ENCODE results near the gene CBLC.

DNA sequence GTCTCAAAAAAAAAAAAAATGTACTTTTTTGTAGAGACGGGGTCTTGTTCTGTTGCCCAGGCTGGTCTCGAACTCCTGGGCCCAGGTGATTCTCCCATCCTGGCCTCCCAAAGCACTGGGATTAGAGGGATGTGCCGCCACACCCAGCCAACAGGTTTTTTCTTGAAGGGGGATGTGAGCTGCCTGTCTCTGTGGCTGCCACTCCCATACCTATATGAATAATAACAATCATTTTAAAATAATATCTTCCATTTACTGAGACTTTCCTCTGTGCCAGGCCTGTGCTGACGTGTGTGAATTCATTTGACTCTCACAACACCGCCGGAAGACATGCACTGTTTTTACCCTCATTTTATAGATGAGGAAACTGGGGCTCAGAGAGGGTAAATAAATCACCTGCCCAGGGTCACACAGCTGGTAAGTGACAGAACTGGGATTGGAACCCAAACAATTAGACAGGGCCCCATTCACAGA is 36.4 kb upstream of the CBLC start:
- TF ChIP-seq JUND (IDR thresholded peaks at IDR 0.05) (no peak), EP300 (IDR thresholded peaks at IDR 0.05; ENCODE audit: borderline replicate concordance in 1 of 2, low read depth in 1 of 2, low read length in 1 of 2) (no peak), RAD21 (IDR thresholded peaks at IDR 0.05; ENCODE audit: low read length) (no peak), CHD2 (IDR thresholded peaks at IDR 0.05; ENCODE audit: low read length, partially characterized antibody) (no peak)
- TF ChIP-seq, protein P1, sequence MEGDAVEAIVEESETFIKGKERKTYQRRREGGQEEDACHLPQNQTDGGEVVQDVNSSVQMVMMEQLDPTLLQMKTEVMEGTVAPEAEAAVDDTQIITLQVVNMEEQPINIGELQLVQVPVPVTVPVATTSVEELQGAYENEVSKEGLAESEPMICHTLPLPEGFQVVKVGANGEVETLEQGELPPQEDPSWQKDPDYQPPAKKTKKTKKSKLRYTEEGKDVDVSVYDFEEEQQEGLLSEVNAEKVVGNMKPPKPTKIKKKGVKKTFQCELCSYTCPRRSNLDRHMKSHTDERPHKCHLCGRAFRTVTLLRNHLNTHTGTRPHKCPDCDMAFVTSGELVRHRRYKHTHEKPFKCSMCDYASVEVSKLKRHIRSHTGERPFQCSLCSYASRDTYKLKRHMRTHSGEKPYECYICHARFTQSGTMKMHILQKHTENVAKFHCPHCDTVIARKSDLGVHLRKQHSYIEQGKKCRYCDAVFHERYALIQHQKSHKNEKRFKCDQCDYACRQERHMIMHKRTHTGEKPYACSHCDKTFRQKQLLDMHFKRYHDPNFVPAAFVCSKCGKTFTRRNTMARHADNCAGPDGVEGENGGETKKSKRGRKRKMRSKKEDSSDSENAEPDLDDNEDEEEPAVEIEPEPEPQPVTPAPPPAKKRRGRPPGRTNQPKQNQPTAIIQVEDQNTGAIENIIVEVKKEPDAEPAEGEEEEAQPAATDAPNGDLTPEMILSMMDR (IDR thresholded peaks at IDR 0.05): no peak
- TF ChIP-seq, protein P2, sequence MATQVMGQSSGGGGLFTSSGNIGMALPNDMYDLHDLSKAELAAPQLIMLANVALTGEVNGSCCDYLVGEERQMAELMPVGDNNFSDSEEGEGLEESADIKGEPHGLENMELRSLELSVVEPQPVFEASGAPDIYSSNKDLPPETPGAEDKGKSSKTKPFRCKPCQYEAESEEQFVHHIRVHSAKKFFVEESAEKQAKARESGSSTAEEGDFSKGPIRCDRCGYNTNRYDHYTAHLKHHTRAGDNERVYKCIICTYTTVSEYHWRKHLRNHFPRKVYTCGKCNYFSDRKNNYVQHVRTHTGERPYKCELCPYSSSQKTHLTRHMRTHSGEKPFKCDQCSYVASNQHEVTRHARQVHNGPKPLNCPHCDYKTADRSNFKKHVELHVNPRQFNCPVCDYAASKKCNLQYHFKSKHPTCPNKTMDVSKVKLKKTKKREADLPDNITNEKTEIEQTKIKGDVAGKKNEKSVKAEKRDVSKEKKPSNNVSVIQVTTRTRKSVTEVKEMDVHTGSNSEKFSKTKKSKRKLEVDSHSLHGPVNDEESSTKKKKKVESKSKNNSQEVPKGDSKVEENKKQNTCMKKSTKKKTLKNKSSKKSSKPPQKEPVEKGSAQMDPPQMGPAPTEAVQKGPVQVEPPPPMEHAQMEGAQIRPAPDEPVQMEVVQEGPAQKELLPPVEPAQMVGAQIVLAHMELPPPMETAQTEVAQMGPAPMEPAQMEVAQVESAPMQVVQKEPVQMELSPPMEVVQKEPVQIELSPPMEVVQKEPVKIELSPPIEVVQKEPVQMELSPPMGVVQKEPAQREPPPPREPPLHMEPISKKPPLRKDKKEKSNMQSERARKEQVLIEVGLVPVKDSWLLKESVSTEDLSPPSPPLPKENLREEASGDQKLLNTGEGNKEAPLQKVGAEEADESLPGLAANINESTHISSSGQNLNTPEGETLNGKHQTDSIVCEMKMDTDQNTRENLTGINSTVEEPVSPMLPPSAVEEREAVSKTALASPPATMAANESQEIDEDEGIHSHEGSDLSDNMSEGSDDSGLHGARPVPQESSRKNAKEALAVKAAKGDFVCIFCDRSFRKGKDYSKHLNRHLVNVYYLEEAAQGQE (IDR thresholded peaks at IDR 0.05; ENCODE audit: low read depth, low read length): no peak

Measured in SK-N-SH (cell line).